Esophagus squamous epithelium (tissue), 4 donors: ENCODE data around the gene SPATA33.
"Not testable (repeated sequence)": the region's sequence is repeated elsewhere in the genome, so short reads cannot be mapped to it uniquely, and the experiment has no call there.

Source experiments
- POLR2A ChIP-seq, 4 donors: fragments of 450-650 bp; IDR thresholded peaks; one replicate each; pipeline ENCODE4 v1.6.1; 2017; ENCODE audit warnings: antibody characterized with exemption in 4 of 4, mild to moderate bottlenecking in 4 of 4, moderate library complexity in 3 of 4
- TF ChIP-seq, protein P1 (sequence below), 6 experiments: fragments of 450-650 bp in 4 of 6; fragments of 200-600 bp in 2 of 6; sonication (generic) in 2 of 6; IDR thresholded peaks; one replicate each; pipeline ENCODE4 v1.5.1; 2016 to 2019; ENCODE audit warnings: antibody characterized with exemption in 6 of 6, mild to moderate bottlenecking in 4 of 6, moderate library complexity in 4 of 6

DNA sequence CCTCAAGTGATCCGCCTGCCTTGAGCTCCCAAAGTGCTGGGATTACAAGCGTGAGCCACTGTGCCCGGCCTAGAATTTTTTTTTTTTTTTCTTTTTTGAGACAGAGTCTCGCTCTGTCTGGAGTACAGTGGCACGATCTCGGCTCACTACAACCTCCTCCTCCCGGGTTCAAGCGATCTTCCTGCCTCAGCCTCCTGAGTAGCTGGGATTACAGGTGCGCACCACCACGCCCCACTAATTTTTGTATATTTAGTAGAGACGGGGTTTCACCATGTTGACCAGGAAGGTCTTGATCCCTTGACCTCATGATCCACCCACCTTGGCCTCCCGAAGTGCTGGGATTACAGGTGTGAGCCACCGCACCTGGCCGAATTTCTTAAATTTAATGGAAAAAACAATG, 41.1 kb downstream of the SPATA33 start:
- TF ChIP-seq, protein P1, sequence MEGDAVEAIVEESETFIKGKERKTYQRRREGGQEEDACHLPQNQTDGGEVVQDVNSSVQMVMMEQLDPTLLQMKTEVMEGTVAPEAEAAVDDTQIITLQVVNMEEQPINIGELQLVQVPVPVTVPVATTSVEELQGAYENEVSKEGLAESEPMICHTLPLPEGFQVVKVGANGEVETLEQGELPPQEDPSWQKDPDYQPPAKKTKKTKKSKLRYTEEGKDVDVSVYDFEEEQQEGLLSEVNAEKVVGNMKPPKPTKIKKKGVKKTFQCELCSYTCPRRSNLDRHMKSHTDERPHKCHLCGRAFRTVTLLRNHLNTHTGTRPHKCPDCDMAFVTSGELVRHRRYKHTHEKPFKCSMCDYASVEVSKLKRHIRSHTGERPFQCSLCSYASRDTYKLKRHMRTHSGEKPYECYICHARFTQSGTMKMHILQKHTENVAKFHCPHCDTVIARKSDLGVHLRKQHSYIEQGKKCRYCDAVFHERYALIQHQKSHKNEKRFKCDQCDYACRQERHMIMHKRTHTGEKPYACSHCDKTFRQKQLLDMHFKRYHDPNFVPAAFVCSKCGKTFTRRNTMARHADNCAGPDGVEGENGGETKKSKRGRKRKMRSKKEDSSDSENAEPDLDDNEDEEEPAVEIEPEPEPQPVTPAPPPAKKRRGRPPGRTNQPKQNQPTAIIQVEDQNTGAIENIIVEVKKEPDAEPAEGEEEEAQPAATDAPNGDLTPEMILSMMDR (IDR thresholded peaks at IDR 0.05): not testable (repeated sequence)
- TF ChIP-seq POLR2A (IDR thresholded peaks at IDR 0.05): not testable (repeated sequence)
